ENCODE results near the gene CCDC57.

DNA sequence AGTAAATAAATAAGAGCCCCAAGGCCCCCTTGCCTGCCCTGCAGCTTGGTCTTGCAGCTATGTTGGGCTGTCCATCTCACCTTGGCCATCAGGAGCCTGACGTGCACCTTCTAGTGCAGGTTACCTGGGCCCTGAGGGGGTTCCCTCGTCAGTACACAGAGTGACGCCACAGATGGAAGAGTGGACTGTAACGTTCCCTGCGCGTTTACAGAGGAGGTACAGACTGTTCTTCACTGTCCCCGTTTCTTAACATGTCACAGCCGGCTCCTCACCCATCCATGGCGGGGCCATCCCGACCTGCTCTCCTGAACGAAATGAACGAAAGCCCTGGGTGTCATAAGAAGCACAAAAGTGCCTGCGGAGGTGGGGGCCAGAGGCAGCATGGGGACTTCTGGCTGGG is 98.7 kb downstream of the CCDC57 start:
- TF ChIP-seq, protein P1, sequence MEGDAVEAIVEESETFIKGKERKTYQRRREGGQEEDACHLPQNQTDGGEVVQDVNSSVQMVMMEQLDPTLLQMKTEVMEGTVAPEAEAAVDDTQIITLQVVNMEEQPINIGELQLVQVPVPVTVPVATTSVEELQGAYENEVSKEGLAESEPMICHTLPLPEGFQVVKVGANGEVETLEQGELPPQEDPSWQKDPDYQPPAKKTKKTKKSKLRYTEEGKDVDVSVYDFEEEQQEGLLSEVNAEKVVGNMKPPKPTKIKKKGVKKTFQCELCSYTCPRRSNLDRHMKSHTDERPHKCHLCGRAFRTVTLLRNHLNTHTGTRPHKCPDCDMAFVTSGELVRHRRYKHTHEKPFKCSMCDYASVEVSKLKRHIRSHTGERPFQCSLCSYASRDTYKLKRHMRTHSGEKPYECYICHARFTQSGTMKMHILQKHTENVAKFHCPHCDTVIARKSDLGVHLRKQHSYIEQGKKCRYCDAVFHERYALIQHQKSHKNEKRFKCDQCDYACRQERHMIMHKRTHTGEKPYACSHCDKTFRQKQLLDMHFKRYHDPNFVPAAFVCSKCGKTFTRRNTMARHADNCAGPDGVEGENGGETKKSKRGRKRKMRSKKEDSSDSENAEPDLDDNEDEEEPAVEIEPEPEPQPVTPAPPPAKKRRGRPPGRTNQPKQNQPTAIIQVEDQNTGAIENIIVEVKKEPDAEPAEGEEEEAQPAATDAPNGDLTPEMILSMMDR (IDR thresholded peaks at IDR 0.05; ENCODE audit: borderline replicate concordance, extremely low read depth, low read length, poor library complexity, severe bottlenecking): no peak
- TF ChIP-seq EZH2 (IDR thresholded peaks at IDR 0.05; ENCODE audit: borderline replicate concordance, low read depth, low read length, severe bottlenecking): no peak
